Prostate gland (tissue), 2 donors: Measurements from ENCODE around the gene CLBA1. TPM values are rescaled to one million over a fixed set of nuclear protein-coding genes. Genes with fewer than 3 reads are reported as not detected.

ENCODE experiments used
- DNase-seq: peaks from one replicate; pipeline ENCODE4 v3.0.0-alpha.2; 2019; ENCODE audit warnings: low spot score
- H3K27ac ChIP-seq, 2 donors: fragments of 200-600 bp; sonication (generic); 2 replicates each; pipeline ENCODE4 v1.5.1; 2017 to 2019
- H3K27me3 ChIP-seq: fragments of 200-600 bp; sonication (generic); replicated peaks from 2 replicates; pipeline ENCODE4 v1.5.1; 2019; ENCODE audit not compliant: insufficient read depth
- H3K36me3 ChIP-seq, 2 donors: fragments of 200-600 bp; sonication (generic); 1 replicate in 1 of 2; 2 replicates in 1 of 2; pipeline versions ENCODE4 v1.5.1 to v1.8.1; 2017 to 2019
- H3K4me1 ChIP-seq: fragments of 200-600 bp; sonication (generic); replicated peaks from 2 replicates; pipeline ENCODE4 v1.5.1; 2019
- H3K4me3 ChIP-seq, 2 donors: fragments of 200-600 bp; sonication (generic); 2 replicates each; pipeline ENCODE4 v1.5.1; 2017 to 2019
- H3K9me3 ChIP-seq: fragments of 200-600 bp; sonication (generic); 2 replicates; pipeline ENCODE4 v1.5.1; 2017
- CTCF ChIP-seq, 4 experiments: fragments of 200-600 bp in 2 of 4; fragments of 450-650 bp in 2 of 4; sonication (generic) in 2 of 4; IDR thresholded peaks; 1 replicate in 3 of 4; 2 replicates in 1 of 4; pipeline ENCODE4 v1.5.1; 2016 to 2019; ENCODE audit warnings: antibody characterized with exemption in 4 of 4, mild to moderate bottlenecking in 2 of 4, moderate library complexity in 2 of 4
- POLR2A ChIP-seq: fragments of 450-650 bp; IDR thresholded peaks from one replicate; pipeline ENCODE4 v1.6.1; 2016; ENCODE audit warnings: antibody characterized with exemption, mild to moderate bottlenecking
- POLR2AphosphoS5 ChIP-seq: sonication (generic); formaldehyde crosslinking; IDR thresholded peaks from one replicate; pipeline ENCODE4 v1.6.1; 2017; ENCODE audit warnings: antibody characterized with exemption
- WGBS: methylation state at CpG from one replicate; pipeline ENCODE4 v1.1.5; 2018; 5-methylcytosine and 5-hydroxymethylcytosine counted together
- intact Hi-C: fragments of 100-400 bp; cut with DNase I; formaldehyde crosslinking; loops from one replicate; pipeline ENCODE4 v1.14.2; 2022
- total RNA-seq, 2 donors: library from RNA; depleted of rRNA; stranded (reverse); fragments of >200 nt; gene quantifications; one replicate each; pipeline ENCODE4 v1.1.0, GENCODE V29; 2016

Gene CLBA1
- total RNA-seq, 2 donors from 2014 or later, result 15.2 to 19.3 TPM

DNA sequence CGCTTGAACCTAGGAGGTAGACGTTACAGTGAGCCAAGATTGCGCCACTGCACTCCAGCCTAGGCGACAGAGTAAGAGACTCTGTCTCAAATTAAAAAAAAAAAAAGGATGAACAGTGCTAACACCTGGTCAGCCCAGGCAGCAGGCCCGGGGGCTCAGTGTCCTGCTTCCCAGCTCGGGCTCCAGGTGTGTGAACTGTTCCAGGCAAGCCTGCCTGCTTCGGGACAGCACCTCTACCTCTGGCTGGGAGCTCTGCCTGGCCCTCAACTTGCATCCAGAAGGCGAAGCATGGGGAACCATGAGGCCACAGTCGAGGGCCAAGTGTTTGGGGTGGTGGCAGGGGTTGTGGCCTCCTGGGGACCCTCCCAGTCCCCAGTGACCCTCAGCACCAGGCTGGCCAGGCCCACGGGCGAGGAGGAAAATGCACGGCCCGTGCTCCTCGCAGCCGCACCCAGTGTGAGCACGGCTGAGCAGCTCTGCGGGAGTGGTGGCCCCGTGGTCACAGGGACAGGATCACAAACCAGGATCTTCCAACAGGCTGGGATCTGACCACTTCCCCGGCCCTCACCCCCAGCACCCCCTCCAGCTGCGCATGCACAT is 19.8 kb downstream of the CLBA1 start:
- H3K4me3 ChIP-seq, result no peak overlapping the region
- DNase-seq, result no peak
- no peaks in the 10 kb centered on the region for H3K9me3 ChIP-seq
- H3K36me3 ChIP-seq, result no peaks in the 10 kb centered on the region
- TF ChIP-seq POLR2A, result no peak
- TF ChIP-seq POLR2AphosphoS5, result no peak
- TF ChIP-seq CTCF (IDR thresholded peaks at IDR 0.05), result no peak
- H3K4me1 ChIP-seq, result no peaks in the 10 kb centered on the region
- 91% methylated on average over 19 of the region's 20 CpGs for WGBS
- no peak overlapping the region for H3K27ac ChIP-seq
- no peaks in the 10 kb centered on the region for H3K27me3 ChIP-seq
- intact Hi-C loops, result no loop called here

GRCh38 chr14:105005929-105006830 is 20.6 kb downstream of the CLBA1 start:
- Histone ChIP-seq H3K27me3 (no peaks in the 10 kb centered on the region), H3K36me3 (peaks cover 0 to 4% of the 10 kb centered on the region in 2 donors), H3K4me1 (no peaks in the 10 kb centered on the region), H3K27ac (no peak overlapping the region), H3K4me3 (no peak overlapping the region), H3K9me3 (no peaks in the 10 kb centered on the region)
- intact Hi-C loops, result no loop called here
- TF ChIP-seq POLR2AphosphoS5 (no peak), CTCF (IDR thresholded peaks at IDR 0.05) (no peak), POLR2A (no peak)
- no peak for DNase-seq
- 84% methylated on average over 21 of the region's 21 CpGs for WGBS

- H3K4me1 ChIP-seq, result no peaks in the 10 kb centered on the region
- intact Hi-C loops, result no loop called here
- 83% methylated on average over 20 of the region's 21 CpGs for WGBS
- no peak for TF ChIP-seq POLR2AphosphoS5
- TF ChIP-seq POLR2A, result no peak
- TF ChIP-seq CTCF (IDR thresholded peaks at IDR 0.05), result no peak
- peaks cover 0 to 4% of the 10 kb centered on the region in 2 donors for H3K36me3 ChIP-seq
- no peak for DNase-seq
- H3K27ac ChIP-seq, result no peak overlapping the region
- no peak overlapping the region for H3K4me3 ChIP-seq
- no peaks in the 10 kb centered on the region for H3K9me3 ChIP-seq
- no peaks in the 10 kb centered on the region for H3K27me3 ChIP-seq
These were observed 21.4 kb downstream of the CLBA1 start for GRCh38 chr14:105006831-105007592.

GRCh38 chr14:105007593-105008264 is 22.1 kb downstream of the CLBA1 start:
- Histone ChIP-seq H3K27ac (no peak overlapping the region), H3K4me3 (no peak overlapping the region), H3K9me3 (no peaks in the 10 kb centered on the region), H3K27me3 (no peaks in the 10 kb centered on the region), H3K36me3 (peaks cover 0 to 4% of the 10 kb centered on the region in 2 donors), H3K4me1 (no peaks in the 10 kb centered on the region)
- intact Hi-C loops, result no loop called here
- WGBS, result 90% methylated on average over 19 of the region's 19 CpGs
- TF ChIP-seq POLR2A, result no peak
- TF ChIP-seq POLR2AphosphoS5, result no peak
- TF ChIP-seq CTCF (IDR thresholded peaks at IDR 0.05), result no peak
- DNase-seq, result no peak
